ENCODE data around the gene DOCK4.

Gene DOCK4

DNA sequence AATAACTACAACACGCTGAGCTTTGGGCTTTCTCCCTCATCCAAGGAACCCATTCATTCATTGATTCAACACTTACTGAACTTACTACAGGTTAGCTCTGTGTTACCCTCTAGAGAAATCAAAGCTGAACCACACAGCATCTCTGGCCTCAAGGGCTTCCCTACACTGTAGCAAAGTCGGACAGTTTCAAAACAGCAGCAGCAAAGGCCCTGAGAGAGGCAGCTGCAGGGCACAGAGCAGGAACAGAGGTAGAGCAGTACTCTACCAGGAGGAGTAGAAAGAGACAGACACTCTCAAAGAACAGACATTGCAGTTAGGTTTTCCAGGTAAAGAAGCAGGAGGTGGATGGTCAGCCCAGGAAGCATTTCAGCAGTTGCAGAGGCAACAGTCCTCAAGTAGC, 16.1 kb downstream of the DOCK4 start:
- no peak for DNase-seq

DNA sequence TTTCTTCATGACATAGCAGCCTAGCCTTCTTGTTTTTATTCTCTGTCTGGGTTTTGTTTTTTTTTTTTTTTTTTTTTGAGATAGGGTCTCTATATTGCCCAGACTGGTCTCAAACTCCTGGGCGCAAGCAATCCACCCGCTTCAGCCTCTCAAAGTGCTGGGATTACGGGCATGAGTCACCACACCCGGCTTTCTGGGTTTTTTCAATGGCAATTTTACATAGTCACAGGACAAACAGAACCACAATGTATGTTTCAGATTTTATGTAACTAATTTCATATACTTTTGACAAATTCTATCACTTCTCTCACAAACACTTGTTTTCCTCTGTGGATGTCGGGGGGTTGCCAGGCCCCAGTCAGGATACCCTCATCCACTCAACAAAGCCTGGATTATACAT, 16.5 kb downstream of the DOCK4 start:
- no peak for DNase-seq

DNA sequence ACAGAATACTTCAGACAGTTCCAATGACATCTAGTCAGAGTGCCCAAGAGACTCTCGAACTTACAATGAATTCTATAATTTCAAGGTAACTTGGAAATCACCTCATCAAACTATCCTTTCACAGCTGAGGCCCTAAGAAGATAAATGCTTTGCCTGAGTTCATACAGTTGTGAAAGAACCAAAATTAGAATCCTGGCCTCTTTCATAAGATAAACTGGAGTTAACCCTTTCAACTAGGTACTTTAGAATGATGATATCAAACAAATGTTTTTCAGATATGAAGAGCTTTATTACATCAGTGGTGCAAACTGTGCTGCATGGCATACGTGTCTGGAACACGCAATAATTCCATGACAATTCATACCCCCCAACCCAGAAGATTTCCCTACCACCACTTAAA, 17.9 kb downstream of the DOCK4 start:
- no peak for DNase-seq

DNA sequence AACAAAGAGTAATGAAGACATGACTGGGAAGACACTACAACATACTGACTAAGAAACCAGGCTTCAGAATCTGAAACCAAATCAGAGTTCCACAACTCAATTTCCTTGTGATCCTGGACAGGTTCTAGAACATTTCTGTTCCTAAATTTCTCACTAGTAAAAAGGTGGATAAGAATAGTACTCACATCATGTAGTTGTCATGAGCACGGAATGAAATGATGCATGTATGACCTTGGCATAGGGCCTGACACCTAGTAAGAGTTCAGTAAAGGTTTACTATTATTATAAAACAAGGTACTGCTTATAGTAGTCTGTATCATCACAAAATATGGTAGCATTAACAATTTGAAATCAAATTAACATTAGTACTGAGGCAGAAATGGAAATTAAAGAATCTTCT, 19.9 kb downstream of the DOCK4 start:
- DNase-seq: no peak

DNA sequence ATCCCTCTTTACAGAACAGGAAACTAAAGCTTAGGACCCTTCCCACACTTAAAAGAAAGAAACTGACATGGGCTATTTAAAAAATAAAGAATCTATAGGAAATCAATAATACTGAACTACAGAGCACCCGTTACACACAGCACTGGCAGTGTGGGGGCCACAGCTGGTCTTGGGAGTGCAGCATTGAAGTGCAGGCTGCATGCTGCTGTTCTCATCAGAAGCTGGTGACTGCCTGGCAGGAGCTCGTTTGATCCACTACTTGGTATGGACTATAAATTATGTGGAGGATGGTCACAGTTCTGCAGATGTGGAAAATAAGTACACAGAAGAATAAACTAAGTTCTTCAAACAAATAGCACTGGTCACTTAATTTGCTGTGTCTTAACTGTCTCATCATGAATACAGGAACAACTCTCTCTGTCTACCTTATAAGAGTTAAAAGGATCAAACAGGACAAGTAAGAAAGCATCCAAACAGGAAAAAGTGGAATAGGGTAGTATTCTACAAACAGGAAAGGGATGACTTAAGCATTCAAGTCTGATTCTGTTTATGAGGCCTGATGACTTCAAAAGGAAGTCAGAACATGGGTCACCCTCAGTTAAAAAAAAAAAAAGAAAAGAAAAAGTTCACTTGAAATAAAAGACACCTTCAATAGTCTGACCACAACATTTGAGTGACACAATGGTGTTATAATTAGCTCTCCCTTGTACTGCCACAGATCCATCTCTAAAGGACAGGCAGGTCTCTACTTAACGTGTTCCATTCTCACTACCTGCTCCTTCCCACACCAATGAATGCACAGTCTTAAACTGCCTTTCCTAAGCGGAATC, 21.0 kb downstream of the DOCK4 start:
- no peak for DNase-seq

DNA sequence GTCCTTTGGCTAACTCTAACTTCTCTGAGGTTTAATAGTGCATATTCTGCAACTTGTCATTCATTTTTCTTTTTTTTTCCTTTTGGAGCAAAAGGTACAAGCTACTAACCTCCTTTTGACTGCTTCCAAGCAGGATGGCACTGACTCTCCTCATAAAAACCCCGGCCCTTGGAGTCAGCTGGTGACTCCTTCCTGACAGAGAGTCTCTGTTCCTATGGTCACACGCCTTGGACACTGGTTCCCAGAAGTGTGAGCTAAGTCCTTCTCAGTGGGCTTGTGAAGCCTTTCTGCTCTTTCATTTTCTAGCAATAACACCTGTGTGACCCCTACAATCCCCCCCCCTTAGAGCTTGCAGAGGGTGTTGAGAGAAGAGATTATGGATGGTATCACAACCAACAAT, 21.7 kb downstream of the DOCK4 start:
- DNase-seq: no peak

DNA sequence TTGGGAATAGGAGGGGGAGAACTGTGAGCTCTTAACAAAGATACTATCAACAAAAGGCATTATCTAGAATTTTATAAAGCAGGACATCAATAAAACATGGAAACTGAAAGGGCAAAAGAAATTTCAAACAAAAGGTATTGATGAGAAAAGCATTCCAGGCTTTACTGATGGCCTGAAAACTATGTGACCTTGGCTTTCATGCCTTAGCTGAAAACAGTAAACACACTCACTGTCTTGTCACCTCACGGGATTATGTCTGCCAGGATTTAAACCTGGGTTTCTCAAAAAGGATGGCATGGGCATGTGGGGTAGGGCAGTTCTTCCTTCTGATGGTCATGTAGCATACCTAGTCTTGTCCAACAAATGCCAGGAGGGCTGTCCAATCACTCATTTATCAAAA, 22.9 kb downstream of the DOCK4 start:
- DNase-seq: no peak

DNA sequence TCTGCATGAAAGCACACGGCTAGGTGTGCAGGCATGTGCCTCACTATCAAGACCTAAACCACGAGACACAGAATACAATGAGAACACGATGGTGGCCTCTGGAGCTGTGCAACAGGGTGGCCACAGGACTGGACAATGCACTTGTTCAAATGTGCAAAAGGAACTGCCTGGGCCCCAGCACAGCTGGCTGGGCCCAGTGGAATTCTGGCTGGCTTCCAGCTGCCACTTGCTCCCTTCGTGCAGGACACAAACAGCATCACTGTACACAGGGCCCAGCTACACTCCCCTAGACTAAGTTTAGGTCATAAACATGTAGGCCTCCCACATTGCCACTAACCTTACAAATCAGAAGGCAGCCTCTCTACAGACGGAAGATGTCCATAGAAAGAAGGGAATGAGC, 23.4 kb downstream of the DOCK4 start:
- no peak for DNase-seq

DNA sequence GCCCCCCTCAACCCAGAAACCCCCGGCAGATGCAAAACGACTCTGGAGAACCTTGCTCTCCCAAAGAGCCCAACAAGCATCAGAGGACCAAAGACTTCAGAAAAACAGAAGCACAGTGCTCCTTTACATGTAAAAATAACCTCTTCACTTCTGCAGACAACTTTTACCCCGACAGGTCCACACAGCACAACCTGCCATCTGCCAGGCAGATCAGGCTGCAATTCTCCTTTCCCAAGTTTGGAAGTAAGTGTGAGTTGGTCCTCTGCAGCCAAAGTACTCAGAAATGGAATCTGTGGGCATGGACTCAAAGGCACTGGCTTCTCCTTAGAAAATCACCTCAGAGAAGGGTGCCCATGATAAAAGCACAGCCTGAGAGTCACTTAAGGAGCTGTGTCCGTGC, 26.0 kb downstream of the DOCK4 start:
- no peak for DNase-seq

DNA sequence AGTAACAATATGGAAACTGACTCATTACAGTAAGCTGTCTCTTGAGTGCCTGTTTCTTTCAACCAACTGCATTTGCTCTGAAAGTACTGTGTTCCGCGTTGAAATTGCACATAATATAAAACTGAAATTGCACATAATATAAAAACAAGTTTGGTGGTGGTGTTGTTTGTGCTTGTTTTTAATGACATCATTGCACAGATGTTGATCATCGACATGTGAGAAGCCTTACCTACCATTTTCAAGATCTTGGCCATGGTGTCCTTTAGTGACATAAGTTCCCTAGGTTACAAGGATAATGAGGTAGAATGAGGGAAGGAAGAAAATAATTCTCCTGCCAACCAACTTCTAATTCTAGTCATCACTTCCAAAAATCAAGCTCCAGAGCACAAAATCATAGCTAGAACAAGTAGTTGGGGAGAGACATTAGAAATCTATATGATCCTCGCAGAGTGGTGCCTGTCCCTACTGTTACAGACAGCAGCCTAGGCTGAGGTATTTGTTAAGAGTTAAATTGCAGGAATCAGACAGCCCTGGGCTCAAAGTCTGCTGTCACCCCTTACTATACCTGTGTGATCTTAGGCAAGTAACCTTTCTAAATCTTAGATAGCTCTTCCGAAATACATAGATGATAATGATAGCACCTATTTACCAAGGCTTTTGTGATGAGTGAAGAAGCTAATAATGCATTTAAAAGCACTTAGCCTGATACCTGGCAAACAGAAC, 29.3 kb downstream of the DOCK4 start:
- DNase-seq: no peak

DNA sequence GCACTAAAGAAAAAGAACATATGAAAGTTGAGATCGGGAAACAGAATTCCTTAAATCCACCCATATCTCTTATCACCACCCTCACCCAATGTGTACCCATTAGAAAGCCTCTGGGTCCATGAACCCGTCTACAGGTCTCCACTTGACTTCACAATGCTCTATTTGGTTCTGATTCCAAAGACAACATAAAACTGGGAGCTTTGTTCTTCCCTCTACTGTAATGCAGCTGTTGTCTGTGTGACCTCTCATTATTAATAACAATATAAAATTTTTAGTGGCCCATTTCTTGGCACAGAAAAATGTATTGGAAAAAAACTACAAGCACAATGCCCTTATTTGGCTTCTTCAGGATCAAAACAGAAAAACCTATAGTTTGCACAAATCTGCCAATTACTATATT, 30.0 kb downstream of the DOCK4 start:
- DNase-seq: no peak

DNA sequence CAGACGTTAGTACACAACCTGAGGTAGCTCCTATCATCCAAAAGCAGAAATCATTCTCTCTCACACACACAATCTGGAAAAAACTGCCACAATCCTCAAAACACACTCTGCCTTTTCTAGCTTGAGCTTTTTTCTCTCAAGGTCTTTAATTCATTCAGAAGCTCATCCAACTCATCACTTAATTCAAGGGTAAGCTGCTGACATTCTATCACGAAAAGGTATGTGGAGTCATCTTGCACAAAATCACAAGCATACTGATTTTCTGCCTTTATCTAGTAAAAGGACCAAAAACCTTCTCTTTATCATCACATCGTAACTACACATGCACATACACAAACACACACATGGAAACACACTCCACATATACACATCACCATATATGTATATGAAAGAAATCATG, 32.0 kb downstream of the DOCK4 start:
- DNase-seq: no peak

DNA sequence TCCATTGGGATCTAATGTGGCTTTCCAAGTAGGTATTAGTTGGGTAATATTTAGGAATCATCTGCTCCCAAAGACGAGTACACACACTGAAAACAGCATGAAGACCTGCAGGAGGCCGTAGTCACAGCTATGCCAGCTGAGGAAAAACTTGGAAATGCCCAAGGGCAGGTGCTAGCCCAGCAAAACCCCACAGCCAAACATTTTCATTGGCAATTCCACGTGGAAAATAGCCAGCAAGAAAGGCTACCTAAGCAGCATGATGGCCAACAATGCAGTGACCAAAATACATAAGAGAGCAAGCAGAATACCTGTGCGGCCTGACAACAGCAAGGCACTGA, 32.7 kb downstream of the DOCK4 start:
- DNase-seq: no peak

DNA sequence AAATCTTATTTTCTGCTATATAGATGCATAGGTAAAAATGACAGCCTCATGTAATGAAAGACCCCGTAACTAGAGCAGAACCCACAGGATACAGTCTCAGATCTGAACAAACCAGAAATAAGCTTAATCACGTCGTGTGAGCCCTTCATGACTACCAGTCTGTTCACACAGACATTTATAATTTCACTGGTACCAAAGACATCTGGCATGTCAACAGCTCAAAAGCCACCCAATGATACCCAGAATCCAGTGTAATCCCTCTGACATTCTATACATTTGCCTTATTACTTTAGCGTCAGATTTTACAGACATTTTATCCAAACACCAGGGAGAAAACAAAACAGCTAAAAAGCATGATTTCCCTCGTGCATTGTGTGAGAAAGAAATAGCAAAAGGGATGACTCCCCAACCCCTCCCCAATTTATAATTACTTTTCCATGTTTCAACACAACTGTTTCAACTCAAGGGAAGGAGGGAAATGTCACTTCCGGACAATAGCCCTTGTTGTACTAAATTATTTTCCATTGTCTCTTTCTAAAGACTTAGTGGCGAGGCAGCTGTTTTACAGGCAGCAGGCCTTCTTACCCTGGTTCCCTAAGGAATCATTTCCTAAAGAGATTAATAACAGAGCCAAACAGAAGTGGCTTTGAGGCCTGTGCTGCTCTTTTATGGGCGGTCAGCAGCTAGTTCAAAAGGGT, 33.2 kb downstream of the DOCK4 start:
- DNase-seq: no peak

DNA sequence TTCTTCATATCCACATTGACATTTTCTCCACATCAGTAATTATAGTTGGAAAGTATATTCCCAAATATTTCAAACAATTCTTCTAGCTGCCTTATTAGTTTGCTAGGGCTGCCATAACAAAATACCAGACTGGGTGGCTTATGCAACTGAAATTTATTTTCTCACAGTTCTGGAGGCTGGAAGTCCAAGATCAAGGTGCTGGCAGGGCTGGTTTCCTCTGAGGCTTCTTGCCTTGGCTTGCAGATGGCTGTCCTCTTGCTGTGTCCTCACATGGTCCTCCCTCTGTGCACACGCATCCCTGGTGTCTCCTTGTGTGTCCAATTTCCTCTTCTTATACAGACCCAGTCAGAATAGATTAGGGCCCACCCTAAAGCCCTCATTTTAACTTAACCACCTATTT, 34.5 kb downstream of the DOCK4 start:
- DNase-seq: no peak

DNA sequence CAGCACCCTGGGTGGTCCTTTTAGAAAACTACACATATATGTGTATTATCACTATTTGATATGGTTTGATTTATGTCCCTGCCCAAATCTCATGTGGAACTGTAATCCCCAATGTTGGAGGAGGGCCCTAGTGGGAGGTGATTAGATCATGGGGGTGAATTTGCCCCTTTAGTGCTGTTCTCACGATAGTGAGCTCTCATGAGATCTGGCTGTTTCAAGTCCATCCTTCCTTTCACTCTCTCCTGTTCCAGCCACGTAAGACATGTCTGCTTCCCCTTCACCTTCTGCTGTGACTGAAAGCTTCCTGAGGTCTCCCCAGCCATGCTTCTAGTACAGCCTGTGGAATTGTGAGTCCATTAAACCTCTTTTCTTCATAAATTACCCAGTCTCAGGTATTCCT, 37.3 kb downstream of the DOCK4 start:
- no peak for DNase-seq

DNA sequence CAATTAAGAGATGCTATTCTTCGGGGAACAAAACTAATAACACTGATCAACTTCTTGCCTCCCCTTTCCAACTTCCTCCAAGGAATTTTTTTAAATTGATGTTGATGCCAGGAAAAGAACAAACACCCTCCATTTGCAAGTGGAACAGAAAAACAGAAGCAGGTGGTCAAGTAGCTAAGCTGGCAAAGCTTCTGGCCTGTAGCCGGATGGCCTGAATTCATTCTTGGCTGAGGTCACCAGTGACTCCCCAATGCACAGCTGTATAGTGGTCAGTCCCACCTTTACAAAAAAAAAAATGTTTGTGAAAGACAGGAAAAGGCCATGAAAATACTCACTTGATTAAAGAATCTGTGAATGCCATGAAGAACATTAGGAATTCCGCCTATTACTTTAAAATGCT, 39.1 kb downstream of the DOCK4 start:
- no peak for DNase-seq

DNA sequence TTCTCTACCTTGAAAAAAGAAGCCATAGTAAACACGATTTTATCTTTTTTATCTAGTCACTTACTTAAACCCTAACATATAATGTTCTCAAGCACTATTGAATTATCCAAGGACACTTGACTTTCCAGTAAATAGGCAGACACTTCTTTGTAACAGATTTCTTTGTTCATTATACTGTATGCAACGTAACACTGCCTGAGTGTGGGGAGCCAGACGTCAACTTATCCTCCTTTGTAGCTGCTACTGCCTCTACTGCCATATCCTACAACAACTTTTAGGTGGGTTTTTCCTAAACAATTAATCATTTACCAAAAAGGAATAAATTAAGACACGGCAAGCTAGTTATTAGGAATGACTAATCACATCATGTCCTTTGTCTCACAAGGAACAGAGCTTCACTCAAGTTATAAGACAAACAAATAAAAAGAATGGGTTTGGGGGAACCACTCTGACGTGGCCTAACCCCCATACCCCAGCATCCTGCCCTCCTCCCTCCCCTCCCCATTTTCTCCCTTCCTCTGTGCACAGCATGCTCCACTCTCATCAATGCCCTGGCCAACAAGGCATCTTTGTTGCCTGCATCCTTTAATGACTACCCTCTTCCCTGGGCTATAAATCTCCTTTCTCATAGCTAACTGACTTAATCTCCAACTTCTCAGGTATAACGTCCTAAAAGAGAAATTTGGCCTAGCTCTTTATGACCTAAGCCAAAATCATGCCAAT, 43.3 kb downstream of the DOCK4 start:
- DNase-seq: no peak

DNA sequence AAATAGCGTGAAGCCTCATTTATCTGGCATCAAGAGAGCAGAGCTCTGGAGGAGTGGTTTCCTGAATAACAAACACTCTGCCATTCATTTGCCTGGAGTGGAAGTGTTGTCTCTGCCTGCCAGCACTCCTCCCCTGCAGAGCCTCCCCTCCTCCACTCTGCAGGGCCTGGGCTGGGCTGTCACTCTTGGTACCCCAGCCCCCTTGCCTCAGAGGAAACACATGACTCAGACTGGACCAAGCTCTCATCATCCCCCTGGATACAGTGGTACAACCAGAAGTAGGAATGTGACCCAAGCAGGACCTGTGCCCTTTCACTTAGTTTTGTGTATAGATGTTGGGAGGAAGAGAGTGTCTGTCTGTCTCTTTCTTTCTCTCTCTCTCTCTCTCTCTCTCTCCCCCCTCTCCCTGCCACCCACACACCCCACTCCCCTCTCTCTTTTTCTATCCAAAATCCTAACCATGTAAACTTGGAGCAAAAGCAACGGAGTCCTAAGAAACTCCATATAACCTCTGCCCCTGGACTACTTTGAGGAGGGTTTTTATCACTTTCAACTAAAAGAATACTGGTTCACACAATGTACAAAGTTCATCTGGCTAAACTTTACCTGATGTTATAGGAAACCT, 43.9 kb downstream of the DOCK4 start:
- DNase-seq: no peak

DNA sequence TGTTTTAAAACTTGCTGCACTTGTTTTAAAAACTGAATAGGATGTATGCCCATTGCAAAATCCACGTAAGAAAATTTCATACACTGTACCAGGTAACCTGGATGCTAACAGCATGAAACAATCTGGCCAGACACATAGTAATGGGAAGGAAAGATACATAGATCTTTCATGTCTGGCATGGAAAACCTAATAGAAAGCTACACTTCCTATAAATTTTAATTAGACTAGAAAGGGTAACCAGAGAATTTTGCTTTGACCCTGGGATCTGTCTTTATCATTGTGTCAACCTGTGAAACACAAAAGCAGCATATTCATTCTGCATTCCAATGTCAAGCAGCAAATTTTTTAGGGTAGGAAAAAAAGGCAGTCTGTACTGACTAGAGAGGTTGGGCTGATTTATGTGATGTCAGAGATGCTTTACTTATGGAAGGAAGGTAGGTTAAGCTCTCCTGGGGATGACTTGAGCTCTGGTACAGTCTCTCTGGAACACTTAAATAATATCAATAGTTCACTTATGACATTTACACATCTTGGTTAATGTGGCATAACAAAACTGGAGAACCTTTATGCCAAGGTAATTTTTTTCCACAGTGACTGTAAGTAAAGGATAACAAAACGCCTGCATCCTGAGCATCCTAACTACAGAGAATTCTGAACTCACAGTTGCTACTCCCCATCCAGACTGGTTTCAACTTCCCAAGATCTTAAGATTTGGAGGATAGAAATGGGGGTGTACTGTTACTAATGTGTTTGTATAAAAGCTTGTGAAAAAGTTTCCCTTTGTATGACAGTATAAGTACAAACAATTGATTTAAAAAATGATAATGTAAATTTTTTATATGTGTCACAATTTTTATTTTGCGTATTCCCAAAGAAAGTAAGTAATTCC, 44.7 kb downstream of the DOCK4 start:
- no peak for DNase-seq

DNA sequence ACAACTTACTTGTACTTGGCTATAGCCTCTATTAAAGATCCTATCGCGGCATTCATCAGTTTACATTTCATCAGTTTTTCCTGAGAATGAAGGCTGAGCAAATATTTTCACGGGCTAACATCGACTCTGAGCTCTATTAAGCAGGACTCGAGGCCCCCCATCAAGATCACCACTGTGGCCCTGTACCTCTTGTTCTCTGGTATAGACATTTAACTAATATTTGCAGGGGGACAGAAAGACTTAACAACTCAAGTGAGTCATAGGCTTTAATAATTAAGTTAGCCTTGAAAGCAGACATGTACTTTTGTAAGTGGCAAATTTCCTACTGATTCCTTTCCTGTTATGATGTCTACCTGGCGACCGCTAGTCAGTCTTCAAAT, 45.4 kb downstream of the DOCK4 start:
- no peak for DNase-seq

Measured in activated naive CD4-positive, alpha-beta T cell treated with anti-CD3 and anti-CD28 coated beads, Interleukin-2, amount 50 U/mL, for 16 hours (primary cell).